A673 (cell line): ENCODE measurements around the gene CLRN3.

Experiments
- EZH2 ChIP-seq: fragments of 200-600 bp; sonication (generic); IDR thresholded peaks from 2 replicates; pipeline ENCODE4 v1.6.1; 2017; ENCODE audit warnings: borderline replicate concordance, low read depth, mild to moderate bottlenecking, mixed read lengths, antibody characterized with exemption, low read length; ENCODE audit not compliant: poor library complexity, severe bottlenecking
- TF ChIP-seq, protein P1 (sequence below): fragments of 300-800, 200-600 bp; sonication (generic); conservative IDR thresholded peaks from 2 replicates; pipeline ENCODE4 v1.5.1; 2017; ENCODE audit warnings: low read depth, mild to moderate bottlenecking, antibody characterized with exemption, low read length, moderate library complexity, mixed read lengths

DNA sequence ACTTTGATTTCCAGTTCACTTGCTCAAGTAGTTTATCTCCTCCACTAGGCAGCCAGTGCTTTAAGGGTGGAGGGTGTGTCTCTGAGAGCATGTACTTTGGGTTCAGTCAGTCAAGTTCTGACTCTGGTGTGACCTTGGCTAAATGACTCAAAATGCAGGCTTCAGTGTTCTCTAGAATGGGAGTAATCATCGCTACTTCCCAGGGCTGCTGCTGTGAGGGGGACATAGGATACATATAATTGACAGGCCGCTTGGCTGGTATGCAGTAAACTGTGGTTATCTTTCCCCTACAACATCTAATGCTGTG, 17.7 kb upstream of the CLRN3 start:
- TF ChIP-seq EZH2, result no peak
- TF ChIP-seq, protein P1, sequence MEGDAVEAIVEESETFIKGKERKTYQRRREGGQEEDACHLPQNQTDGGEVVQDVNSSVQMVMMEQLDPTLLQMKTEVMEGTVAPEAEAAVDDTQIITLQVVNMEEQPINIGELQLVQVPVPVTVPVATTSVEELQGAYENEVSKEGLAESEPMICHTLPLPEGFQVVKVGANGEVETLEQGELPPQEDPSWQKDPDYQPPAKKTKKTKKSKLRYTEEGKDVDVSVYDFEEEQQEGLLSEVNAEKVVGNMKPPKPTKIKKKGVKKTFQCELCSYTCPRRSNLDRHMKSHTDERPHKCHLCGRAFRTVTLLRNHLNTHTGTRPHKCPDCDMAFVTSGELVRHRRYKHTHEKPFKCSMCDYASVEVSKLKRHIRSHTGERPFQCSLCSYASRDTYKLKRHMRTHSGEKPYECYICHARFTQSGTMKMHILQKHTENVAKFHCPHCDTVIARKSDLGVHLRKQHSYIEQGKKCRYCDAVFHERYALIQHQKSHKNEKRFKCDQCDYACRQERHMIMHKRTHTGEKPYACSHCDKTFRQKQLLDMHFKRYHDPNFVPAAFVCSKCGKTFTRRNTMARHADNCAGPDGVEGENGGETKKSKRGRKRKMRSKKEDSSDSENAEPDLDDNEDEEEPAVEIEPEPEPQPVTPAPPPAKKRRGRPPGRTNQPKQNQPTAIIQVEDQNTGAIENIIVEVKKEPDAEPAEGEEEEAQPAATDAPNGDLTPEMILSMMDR, result no peak
